HG03442 (cell line): ENCODE measurements around the gene NPM1.
A peak's percentile ranks its signal among the peaks of the same experiment; 100 is the strongest.
"Not testable (repeated sequence)": the region's sequence is repeated elsewhere in the genome, so short reads cannot be mapped to it uniquely, and the experiment has no call there.

Experiments used
- ATAC-seq: cut with Tn5 transposase; IDR thresholded peaks from one replicate; pipeline ENCODE4 v1.9.1; 2021; ENCODE audit warnings: mild to moderate bottlenecking, moderate library complexity; ENCODE audit not compliant: unreplicated experiment

Gene NPM1

GRCh38 chr5:171386006-171386671, 1.5 kb upstream of the NPM1 start:
- no peak for ATAC-seq

DNA sequence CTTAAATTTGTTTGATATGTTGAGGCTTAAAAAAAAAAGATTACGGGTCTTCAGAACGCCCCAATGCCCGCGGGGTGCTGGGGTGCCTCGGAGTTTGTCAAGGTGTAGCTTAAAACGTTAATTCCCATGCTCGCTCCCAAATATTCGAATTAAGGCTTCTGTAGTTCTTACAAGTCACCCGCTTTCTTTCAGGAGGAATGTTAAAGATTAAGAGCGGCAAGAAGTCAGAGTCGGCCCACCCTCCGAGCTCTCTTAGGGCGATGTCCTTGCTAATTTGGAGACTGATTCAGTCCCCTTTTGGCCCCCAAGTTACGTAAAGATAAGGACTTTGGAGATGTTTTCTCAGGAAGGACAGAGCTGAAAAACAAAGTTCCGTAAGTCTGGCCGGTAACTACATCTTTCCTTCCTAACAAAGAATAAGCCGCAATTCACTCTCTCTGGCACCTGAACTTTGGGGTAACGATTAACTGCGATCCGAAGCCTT, 746 bp upstream of the NPM1 start:
- no peak for ATAC-seq

GRCh38 chr5:171387970-171388815, 544 bp downstream of the NPM1 start:
- ATAC-seq: peak; percentile 28

GRCh38 chr5:171388816-171389168, 1.1 kb downstream of the NPM1 start:
- ATAC-seq: no peak

DNA sequence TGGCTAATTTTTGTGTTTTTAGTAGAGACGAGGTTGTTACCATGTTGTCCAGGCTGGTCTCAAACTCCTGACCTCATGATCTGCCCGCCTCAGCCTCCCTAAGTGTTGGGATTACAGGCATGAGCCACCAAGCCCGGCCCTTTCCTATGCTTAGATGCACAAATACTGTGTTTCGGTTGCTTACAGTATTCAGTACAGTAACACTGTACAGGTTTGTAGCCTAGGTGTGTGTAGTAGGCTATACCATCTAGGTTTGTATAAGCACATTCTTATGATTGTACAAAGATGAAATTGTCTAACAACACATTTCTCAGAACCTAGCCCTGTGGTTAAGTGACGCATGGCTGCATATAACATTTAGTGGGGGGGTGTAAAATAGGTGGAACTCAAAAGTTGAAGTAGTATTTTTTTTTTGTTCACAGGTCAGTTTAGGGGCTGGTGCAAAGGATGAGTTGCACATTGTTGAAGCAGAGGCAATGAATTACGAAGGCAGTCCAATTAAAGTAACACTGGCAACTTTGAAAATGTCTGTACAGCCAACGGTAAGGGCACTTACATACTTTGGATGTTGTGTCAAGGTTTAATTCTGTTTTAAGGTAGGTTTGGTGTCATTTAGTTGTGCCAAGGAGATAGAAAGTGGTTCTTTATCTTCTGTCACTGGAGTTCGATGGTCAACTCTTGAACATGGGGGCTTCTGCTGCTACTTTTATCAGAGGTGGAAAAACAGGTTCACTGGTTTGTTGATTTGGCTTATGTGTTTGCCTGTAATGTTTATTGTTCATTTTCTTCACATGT, 3.4 kb downstream of the NPM1 start:
- ATAC-seq: no peak

DNA sequence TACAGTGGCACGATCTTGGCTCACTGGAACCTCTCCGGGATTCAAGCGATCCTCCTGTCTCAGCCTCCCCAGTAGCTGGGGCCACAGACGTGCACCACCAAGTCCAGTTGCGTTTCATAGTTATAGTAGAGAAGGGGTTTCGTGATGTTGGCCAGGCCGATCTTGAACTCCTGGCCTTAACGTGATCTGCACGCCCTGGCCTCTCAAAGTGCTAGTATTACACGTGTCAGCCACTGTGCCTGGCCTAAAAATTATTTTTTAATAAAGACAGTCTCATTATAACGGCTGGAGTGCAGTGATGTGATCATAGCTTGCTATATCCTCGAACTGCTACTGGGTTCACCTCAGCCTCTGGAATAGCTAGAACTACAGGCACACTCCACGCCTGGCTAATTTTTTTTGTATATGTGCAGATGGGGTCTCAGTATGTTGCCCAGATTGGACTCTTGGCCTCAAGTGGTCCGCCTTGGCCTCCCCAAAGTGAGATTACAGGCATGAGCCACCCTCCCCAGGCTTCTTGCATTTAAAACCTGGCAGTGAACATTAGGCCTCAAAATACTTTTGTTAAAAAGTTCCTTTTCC, 4.4 kb downstream of the NPM1 start:
- ATAC-seq: no peak

- no peak for ATAC-seq
Observed at GRCh38 chr5:171392585-171393159, 5.0 kb downstream of the NPM1 start.

GRCh38 chr5:171395042-171395441, 7.4 kb downstream of the NPM1 start:
- ATAC-seq: no peak

GRCh38 chr5:171396583-171396982, 8.9 kb downstream of the NPM1 start:
- not testable (repeated sequence) for ATAC-seq

GRCh38 chr5:171397190-171397589, 9.5 kb downstream of the NPM1 start:
- ATAC-seq: no peak

- no peak for ATAC-seq
Observed at GRCh38 chr5:171397599-171397998, 9.9 kb downstream of the NPM1 start.

- not testable (repeated sequence) for ATAC-seq
Observed at GRCh38 chr5:171398660-171399059, 11.0 kb downstream of the NPM1 start.

- no peak for ATAC-seq
Observed at GRCh38 chr5:171400169-171400568, 12.5 kb downstream of the NPM1 start.

- ATAC-seq: no peak
Observed at GRCh38 chr5:171401167-171401947, 13.7 kb downstream of the NPM1 start.

GRCh38 chr5:171402751-171403150, 15.1 kb downstream of the NPM1 start:
- ATAC-seq: not testable (repeated sequence)

GRCh38 chr5:171405615-171406014, 18.0 kb downstream of the NPM1 start:
- no peak for ATAC-seq

DNA sequence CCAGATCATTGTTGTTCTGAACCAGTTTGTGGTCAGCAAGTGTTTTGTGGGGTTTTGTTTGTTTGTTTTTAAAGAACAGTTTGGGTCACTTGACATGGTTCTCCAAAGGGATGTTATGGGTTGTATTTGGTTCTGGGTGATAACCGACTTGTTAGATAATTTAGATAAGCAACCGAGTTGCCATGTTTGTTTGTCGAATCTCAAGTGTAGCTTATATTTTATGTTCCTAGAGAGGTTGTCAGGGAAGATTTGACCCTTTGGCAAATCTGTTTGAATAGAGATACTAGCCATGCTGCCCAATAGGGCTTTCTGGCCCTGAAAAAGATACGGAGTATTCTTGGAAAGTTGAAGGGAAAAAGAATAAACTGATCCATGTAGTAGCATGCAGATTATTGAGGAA, 19.6 kb downstream of the NPM1 start:
- ATAC-seq: no peak

GRCh38 chr5:171409164-171410136, 21.8 kb downstream of the NPM1 start:
- no peak for ATAC-seq

- no peak for ATAC-seq
Observed at GRCh38 chr5:171410181-171410580, 22.5 kb downstream of the NPM1 start.
